ENCODE data around the gene LSM4. TPM values are rescaled to one million over a fixed set of nuclear protein-coding genes. Genes with fewer than 3 reads are reported as not detected.

Gene LSM4
- total and polyA plus RNA-seq, 2 of the 13 experiments (the other 11 are each of a cell fraction or from before 2014, with no cell fraction given) = 65.8 to 166 TPM

DNA sequence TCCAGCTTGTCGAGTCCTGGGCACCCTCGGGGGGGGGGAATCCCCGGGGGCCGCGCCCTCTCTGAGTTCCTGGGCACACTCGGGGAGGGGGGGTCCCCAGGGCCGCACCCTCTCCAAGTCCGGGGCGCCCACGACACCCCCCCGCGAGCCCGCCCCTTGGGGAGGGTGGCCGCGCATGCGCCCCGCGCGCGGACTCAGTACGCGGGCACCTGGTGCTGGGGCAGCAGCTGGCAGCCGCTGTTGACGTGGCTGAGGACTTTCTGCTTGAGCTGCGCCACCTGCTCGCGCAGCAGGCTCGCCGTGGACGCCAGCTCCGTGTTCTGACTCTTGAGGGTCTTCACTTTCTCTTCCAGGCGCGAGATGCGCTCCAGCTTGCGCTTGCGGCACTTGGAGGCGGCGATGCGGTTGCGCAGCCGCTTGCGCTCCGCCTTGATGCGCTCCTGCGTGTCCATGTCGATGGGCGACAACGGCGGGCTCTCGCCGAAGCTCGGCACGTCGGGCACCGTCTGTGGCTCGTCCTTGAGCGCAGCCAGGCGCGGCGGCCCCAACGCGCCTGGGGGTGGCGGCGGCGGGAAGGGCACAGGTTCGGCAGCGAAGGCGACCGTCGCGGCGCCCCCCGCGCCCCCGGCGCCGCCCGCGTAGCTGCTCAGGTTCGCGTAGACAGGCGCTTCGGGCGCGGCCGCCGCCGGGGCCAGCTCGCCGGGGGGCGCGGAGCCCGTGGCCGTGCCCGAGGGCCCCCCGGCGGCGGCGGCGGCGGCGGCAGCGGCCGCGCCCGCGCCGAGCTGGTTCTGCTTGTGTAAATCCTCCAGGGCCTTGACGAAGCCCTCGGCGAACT, 42.4 kb downstream of the LSM4 start (continued):
- TF ChIP-seq, protein P1, sequence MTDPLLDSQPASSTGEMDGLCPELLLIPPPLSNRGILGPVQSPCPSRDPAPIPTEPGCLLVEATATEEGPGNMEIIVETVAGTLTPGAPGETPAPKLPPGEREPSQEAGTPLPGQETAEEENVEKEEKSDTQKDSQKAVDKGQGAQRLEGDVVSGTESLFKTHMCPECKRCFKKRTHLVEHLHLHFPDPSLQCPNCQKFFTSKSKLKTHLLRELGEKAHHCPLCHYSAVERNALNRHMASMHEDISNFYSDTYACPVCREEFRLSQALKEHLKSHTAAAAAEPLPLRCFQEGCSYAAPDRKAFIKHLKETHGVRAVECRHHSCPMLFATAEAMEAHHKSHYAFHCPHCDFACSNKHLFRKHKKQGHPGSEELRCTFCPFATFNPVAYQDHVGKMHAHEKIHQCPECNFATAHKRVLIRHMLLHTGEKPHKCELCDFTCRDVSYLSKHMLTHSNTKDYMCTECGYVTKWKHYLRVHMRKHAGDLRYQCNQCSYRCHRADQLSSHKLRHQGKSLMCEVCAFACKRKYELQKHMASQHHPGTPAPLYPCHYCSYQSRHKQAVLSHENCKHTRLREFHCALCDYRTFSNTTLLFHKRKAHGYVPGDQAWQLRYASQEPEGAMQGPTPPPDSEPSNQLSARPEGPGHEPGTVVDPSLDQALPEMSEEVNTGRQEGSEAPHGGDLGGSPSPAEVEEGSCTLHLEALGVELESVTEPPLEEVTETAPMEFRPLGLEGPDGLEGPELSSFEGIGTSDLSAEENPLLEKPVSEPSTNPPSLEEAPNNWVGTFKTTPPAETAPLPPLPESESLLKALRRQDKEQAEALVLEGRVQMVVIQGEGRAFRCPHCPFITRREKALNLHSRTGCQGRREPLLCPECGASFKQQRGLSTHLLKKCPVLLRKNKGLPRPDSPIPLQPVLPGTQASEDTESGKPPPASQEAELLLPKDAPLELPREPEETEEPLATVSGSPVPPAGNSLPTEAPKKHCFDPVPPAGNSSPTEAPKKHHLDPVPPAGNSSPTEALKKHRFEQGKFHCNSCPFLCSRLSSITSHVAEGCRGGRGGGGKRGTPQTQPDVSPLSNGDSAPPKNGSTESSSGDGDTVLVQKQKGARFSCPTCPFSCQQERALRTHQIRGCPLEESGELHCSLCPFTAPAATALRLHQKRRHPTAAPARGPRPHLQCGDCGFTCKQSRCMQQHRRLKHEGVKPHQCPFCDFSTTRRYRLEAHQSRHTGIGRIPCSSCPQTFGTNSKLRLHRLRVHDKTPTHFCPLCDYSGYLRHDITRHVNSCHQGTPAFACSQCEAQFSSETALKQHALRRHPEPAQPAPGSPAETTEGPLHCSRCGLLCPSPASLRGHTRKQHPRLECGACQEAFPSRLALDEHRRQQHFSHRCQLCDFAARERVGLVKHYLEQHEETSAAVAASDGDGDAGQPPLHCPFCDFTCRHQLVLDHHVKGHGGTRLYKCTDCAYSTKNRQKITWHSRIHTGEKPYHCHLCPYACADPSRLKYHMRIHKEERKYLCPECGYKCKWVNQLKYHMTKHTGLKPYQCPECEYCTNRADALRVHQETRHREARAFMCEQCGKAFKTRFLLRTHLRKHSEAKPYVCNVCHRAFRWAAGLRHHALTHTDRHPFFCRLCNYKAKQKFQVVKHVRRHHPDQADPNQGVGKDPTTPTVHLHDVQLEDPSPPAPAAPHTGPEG (CRISPR knock-in tag; IDR thresholded peaks at IDR 0.05) = peak; percentile 43; the same call in 1 of the 2 replicates
- TF ChIP-seq ATF7-NPFF (CRISPR knock-in tag; IDR thresholded peaks at IDR 0.05; ENCODE audit: low read depth) (no peak), MEIS1 (CRISPR knock-in tag; IDR thresholded peaks at IDR 0.05; ENCODE audit: borderline replicate concordance) (no peak), MBD4 (IDR thresholded peaks at IDR 0.05; ENCODE audit: borderline replicate concordance, low read length) (no peak), SMYD3 (CRISPR knock-in tag; IDR thresholded peaks at IDR 0.05) (no peak), ZNF3 (CRISPR knock-in tag; IDR thresholded peaks at IDR 0.05) (no peak), KDM1A (CRISPR knock-in tag; IDR thresholded peaks at IDR 0.05) (no peak), MEIS2 (CRISPR knock-in tag; IDR thresholded peaks at IDR 0.05) (peak; percentile 27; the same call in 1 of the 2 replicates), POLR2G (IDR thresholded peaks at IDR 0.05; ENCODE audit: low read depth, low read length) (peak; percentile 63), ZNF605 (CRISPR knock-in tag; IDR thresholded peaks at IDR 0.05) (no peak)
- TF ChIP-seq, protein P2, sequence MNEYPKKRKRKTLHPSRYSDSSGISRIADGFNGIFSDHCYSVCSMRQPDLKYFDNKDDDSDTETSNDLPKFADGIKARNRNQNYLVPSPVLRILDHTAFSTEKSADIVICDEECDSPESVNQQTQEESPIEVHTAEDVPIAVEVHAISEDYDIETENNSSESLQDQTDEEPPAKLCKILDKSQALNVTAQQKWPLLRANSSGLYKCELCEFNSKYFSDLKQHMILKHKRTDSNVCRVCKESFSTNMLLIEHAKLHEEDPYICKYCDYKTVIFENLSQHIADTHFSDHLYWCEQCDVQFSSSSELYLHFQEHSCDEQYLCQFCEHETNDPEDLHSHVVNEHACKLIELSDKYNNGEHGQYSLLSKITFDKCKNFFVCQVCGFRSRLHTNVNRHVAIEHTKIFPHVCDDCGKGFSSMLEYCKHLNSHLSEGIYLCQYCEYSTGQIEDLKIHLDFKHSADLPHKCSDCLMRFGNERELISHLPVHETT (CRISPR knock-in tag; conservative IDR thresholded peaks at IDR 0.05) = 0 out of 2 replicates have a peak, but pooled peaks have one; percentile 32
- TF ChIP-seq, protein P3, sequence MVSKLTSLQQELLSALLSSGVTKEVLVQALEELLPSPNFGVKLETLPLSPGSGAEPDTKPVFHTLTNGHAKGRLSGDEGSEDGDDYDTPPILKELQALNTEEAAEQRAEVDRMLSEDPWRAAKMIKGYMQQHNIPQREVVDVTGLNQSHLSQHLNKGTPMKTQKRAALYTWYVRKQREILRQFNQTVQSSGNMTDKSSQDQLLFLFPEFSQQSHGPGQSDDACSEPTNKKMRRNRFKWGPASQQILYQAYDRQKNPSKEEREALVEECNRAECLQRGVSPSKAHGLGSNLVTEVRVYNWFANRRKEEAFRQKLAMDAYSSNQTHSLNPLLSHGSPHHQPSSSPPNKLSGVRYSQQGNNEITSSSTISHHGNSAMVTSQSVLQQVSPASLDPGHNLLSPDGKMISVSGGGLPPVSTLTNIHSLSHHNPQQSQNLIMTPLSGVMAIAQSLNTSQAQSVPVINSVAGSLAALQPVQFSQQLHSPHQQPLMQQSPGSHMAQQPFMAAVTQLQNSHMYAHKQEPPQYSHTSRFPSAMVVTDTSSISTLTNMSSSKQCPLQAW (CRISPR knock-in tag; IDR thresholded peaks at IDR 0.05) = no peak
- TF ChIP-seq, protein P4, sequence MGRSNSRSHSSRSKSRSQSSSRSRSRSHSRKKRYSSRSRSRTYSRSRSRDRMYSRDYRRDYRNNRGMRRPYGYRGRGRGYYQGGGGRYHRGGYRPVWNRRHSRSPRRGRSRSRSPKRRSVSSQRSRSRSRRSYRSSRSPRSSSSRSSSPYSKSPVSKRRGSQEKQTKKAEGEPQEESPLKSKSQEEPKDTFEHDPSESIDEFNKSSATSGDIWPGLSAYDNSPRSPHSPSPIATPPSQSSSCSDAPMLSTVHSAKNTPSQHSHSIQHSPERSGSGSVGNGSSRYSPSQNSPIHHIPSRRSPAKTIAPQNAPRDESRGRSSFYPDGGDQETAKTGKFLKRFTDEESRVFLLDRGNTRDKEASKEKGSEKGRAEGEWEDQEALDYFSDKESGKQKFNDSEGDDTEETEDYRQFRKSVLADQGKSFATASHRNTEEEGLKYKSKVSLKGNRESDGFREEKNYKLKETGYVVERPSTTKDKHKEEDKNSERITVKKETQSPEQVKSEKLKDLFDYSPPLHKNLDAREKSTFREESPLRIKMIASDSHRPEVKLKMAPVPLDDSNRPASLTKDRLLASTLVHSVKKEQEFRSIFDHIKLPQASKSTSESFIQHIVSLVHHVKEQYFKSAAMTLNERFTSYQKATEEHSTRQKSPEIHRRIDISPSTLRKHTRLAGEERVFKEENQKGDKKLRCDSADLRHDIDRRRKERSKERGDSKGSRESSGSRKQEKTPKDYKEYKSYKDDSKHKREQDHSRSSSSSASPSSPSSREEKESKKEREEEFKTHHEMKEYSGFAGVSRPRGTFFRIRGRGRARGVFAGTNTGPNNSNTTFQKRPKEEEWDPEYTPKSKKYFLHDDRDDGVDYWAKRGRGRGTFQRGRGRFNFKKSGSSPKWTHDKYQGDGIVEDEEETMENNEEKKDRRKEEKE (IDR thresholded peaks at IDR 0.05) = no peak
- TF ChIP-seq, protein P5, sequence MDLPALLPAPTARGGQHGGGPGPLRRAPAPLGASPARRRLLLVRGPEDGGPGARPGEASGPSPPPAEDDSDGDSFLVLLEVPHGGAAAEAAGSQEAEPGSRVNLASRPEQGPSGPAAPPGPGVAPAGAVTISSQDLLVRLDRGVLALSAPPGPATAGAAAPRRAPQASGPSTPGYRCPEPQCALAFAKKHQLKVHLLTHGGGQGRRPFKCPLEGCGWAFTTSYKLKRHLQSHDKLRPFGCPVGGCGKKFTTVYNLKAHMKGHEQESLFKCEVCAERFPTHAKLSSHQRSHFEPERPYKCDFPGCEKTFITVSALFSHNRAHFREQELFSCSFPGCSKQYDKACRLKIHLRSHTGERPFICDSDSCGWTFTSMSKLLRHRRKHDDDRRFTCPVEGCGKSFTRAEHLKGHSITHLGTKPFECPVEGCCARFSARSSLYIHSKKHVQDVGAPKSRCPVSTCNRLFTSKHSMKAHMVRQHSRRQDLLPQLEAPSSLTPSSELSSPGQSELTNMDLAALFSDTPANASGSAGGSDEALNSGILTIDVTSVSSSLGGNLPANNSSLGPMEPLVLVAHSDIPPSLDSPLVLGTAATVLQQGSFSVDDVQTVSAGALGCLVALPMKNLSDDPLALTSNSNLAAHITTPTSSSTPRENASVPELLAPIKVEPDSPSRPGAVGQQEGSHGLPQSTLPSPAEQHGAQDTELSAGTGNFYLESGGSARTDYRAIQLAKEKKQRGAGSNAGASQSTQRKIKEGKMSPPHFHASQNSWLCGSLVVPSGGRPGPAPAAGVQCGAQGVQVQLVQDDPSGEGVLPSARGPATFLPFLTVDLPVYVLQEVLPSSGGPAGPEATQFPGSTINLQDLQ (CRISPR knock-in tag; IDR thresholded peaks at IDR 0.05) = no peak
